ENCODE results near the gene PATJ. TPM values are rescaled to one million over a fixed set of nuclear protein-coding genes. Genes with fewer than 3 reads are reported as not detected.

PATJ gene
- polyA plus RNA-seq, 5 donors = 21.1 to 38.3 (median 33.4) TPM

- no peak for DNase-seq
Observed at GRCh38 chr1:61992257-61992656, 250.0 kb downstream of the PATJ start.

DNA sequence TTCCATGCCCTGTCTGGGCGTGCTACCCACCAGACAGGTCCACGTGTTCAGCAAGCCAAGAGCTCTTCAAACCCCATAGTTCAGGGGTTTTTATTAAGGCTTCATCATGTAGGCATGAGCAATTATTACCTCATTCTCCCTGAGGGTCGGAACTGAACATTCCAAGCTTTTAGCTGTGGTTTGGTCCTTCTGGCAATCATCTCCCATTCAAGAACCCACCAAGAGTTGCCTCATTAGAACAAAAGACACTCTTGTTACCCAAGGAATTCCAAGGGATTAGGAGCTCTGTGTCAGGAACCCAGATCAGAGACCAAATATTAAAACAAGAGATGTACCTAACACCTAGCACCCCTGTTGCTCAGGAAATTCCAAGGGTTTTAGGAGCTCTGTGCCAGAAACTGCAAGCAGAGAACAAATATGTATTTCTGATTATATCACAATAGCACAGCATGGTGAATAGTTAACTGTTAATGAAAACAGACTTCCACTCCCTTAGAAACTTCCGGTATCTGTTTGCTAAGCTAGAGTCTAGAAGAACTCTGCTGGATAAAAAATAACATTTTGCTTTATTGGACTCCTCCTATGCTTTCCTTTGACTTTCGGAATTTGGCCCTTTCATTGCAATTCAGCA, 251.2 kb downstream of the PATJ start:
- no peak for DNase-seq

DNA sequence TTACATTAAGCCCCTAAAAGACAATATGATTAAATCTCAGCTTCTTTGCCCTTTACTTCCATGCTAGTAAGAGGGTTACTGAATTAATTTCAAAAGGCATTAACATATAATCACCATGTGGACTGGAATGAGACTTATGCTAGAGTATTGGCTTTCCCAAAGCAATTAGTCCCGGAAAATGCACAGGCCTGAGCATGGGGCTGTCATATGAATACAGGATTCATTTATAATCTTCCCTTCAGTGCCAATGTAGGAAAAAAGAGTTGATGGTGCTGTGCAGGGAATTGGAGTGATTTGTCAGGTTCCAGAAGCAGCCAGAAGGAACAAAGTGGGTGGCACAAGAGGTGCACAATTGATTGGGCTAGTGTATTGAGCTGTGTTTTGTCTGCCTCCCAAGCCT, 253.4 kb downstream of the PATJ start:
- DNase-seq = no peak

- DNase-seq = no peak
Observed at GRCh38 chr1:61997123-61997522, 254.8 kb downstream of the PATJ start.

GRCh38 chr1:62003777-62004176, 261.5 kb downstream of the PATJ start:
- no peak for DNase-seq

DNA sequence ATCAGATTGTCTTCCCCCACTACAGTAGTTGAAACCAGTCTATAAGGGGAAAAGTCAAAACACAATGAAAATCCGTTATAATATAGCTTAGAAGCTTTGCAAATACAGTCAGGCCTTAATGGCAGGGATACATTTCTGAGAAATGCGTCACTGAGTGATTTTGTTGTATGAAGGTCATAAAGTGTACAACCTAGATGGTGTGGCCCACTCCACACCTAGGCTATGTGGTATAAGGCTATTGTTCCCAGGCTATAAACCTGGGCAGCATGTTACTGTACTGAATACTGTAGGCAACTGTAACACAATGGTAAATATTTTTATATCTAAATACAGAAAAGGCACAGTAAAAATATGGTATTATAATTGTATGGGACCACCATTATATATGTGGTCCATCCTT, 264.4 kb downstream of the PATJ start:
- no peak for DNase-seq

GRCh38 chr1:62011006-62011405, 268.7 kb downstream of the PATJ start:
- DNase-seq = peak; percentile 16 to 38

DNA sequence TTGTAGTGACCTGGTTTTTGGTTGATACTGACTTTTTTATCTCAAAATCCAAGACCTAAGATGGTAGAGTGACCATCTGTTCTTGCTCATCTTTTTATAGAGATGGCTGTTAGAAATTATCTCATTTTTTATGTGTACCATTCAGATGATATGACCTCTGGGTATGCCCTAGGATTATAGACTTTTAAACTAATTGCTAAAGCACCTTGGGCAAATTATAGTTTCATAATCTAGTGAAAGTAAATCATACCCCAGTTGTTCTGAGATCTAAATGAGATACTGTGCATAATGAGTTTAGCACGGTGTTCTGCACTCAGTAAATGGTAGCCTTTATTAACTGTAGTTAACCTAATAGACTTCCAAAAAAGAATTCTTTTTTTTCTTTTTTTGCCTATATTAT, 269.8 kb downstream of the PATJ start:
- DNase-seq = no peak

GRCh38 chr1:62012836-62013235, 270.6 kb downstream of the PATJ start:
- peak; percentile 9 to 24 for DNase-seq

DNA sequence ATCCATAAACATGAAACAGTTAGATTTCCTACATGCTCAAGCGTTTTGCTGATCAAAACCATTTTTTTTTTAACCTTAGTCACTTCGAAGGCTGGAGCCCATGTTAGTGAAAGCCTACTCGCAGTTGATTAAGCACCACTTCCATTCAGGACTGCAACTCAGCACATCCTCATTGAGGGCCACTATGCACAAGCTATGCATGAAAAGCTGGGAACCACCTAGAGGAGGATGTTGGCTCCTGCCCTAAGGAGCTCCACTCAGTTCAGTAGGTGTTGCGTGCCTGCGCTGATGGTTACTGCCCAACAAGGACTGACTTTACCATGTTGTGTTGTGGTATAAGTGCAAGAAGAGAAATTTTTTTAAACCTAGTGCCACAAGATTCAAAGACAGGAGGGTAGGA, 271.0 kb downstream of the PATJ start:
- DNase-seq = no peak

GRCh38 chr1:62022382-62022983, 280.2 kb downstream of the PATJ start:
- no peak for DNase-seq

GRCh38 chr1:62024690-62025089, 282.4 kb downstream of the PATJ start:
- DNase-seq = no peak

- DNase-seq = no peak
Observed at GRCh38 chr1:62025154-62025553, 282.9 kb downstream of the PATJ start.

DNA sequence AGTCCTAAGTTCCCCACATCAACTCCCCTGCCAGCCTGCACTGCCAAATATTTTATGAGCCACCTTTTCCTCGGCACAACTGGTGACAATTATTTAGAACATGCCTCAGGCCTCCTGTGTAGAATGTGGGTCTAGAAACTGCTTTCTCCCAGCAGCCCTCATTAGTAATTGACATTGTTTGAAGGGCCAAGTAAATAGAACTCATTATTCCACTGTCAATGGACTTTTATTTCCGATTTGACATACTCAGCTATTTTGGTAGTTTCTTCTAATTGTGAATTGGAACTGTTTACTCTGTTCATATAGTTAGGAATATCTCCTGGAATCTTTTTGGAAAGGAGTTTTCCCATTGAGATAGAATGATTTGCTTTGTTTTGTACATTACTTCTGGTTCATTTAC, 283.6 kb downstream of the PATJ start:
- DNase-seq = no peak

DNA sequence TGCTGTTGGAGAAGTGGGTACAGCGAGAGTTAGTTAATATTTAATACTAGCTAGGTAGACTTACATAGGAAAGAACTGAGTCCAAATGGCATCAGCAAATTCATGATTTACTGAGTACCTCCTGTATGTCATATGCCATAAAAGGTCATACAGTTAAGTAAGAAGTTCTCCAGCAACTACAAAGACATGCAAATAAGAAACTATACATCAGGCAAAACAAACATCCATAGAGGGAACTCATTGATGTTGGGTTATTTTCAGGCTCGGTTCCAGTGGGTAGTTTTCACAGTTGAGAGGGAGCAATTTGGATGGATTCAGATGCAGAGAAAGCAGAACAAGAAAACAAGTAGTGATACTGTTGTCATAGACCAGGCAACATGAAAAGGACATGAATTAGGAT, 287.4 kb downstream of the PATJ start:
- DNase-seq = no peak

- DNase-seq = no peak
Observed at GRCh38 chr1:62034790-62035189, 292.5 kb downstream of the PATJ start.

DNA sequence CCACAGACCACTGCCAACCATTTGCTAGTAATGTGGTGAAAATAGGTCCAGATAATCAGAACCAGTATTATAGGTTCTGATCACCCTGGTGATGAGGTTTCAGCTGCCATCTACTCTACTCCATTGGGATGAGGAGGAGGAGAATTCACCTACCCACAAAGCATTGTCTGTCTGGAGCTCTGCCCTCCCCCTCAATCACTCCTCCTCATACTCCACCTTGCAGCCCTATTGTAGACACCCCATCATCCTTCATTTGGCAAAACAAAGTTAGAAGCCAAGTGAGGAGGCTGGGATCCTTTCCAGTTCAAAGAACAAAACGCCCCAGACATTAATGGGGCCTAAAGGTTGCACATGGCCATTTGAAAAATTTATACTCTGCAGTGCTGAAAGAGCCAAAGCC, 295.0 kb downstream of the PATJ start:
- no peak for DNase-seq

DNA sequence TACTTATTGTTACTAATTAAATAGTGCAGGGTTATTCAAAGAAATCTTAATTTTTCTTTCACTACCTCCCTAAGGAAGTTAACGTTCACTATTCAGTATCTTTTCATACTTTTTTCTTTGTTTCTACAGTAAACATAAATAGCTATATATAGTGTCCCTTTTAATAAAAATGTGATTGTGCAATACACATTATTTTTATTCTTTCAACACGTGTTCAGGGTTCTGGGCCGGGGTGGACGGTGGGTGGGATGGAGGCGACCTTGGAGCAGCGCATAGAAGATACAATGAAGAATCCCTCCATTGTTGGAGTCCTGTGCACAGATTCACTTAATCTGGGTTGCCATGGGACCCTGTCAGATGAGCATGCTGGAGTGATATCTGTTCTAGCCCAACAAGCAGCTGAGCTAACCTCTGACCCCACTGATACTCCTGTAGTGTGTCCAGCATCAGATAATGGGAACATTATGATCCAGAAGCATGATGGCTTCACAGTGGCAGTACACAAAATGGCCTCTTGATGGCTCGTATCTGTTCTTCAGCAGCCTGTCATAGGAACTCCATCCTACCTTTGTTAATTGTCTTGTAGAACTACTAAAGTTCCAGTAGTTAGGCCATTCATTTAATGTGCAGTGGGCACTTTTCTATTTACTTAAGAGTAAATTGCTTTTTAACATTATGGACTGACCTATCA, 296.5 kb downstream of the PATJ start:
- DNase-seq = no peak

GRCh38 chr1:62040450-62040849, 298.2 kb downstream of the PATJ start:
- no peak for DNase-seq

GRCh38 chr1:62040973-62041372, 298.7 kb downstream of the PATJ start:
- no peak for DNase-seq

DNA sequence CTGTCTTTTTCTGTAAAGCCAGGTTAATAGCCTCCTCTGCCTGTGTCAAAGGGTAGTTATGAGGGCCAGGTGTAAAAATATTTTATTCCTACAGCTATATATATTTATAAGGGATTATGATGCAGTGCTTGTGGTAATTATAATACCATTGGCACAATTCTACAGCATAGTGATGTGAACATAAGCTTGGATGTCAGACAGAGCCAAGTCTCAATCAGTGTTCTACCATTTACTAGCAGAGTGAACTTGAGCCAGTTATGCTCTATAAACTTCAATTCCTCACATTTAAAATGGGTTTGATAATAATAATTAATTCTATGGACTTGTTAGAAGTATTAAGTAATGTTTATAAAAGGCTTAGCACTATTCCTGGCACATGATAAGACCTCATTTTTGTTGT, 300.9 kb downstream of the PATJ start:
- no peak for DNase-seq

GRCh38 chr1:62045574-62045973, 303.3 kb downstream of the PATJ start:
- DNase-seq = no peak

- no peak for DNase-seq
Observed at GRCh38 chr1:62046927-62047326, 304.6 kb downstream of the PATJ start.

DNA sequence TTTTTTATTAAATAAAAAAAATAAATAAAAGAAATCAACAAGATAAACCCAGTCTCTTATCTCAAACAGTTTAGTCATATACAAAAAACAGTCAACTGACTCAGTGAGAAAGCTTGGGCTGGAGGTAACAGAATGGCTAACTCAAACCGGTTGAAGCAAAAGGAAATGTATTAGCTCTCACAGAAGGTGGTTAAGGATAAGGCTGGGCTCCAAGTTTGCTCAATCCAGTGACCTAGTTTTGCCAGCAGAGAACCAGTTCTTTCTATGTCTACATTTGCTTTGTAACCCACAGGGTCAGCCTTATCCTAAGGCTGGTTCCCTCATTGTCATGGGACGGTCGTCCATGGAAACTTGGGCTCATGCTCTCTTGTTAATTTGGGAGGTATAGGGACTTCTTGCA, 307.9 kb downstream of the PATJ start:
- no peak for DNase-seq
